Colon (tissue), 2 donors: Measurements from ENCODE around the gene TNFAIP8L1.
"Not testable (repeated sequence)": the region's sequence is repeated elsewhere in the genome, so short reads cannot be mapped to it uniquely, and the experiment has no call there.

Experiments used
- FAIRE-seq: peaks from 2 replicates; lab custom pipeline; 2012; peaks lifted over from hg19 to GRCh38; lab: Jason Lieb, UNC
- donor health status: control.
- donor health status: control.

TNFAIP8L1 gene

DNA sequence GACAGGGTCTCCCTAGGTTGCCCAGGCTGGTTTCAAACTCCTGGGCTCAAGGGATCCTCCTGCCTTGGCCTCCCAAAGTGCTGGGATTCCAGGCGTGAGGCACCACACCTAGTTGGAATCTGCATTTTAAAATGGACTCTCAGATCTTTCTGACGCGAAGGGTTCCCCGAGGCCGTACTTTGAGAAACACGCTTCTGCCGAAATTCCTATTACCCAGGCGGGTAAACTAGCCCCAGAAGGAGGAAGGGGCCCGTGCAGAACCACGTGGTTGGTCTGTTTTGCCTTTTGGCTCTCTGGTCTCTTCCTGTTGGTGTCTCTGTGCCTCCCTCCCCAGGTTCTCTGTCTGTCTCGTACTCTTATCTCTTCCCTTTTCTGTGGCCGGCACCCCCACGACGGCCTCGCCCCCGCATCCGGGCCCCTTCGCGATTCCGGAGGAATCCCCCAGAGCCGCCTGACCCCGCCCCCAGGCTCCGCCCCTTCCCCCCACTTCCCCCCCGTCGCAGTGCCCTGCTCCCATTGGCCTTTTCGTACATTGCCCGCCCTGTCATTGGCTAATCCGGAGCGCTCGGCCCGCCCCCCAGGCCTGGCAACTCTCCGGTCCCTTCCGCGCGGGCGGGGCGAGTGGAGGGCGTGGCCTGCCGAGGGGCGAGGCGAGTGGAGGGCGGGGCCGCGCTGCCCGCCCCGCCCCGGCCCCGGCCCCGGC, at the start of gene TNFAIP8L1:
Gene TNFAIP8L1 (plus strand): TSS at position 689 of the 703 bp plus-strand sequence. CDS start 12,354 bp downstream, outside the sequence.
- no peak for FAIRE-seq

DNA sequence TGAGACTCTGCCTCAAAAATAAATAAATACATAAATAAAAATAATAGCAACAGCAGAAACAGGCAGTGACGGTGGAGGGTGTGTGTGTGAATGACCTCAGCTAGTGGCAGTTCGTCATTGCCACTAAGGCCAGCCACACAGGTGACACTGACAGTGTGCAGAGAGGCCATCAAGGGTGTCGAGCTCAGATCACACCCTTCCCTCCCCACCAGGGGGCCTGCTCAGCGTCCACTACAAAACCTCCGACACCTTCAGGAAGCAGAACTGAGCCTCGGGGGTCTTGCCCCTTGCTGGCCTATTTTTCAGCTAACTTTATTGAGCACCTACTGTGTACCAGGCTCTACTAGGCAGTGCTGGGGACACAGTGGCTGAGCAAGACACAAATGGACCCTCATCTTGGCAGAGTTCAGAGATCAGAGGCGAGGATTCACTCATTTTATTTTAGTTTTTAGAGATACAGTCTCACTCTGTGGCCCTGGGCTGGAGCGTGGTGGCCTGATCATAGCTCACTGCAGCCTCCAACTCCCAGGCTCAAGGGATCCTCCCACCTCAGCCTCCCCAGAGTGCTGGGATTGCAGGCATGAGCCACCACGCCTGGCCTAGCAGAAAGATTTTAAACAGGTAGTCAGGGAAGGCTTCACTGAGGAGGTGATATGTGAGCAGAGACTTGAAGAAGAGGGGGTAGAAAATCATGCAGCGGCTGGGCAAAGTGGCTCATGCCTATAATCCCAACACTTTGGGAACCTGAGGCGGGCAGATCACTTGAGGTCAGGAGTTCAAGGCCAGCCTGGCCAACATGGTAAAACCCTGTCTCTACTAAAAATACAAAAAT, 49.5 kb upstream of the TNFAIP8L1 start:
- FAIRE-seq, result no peak

DNA sequence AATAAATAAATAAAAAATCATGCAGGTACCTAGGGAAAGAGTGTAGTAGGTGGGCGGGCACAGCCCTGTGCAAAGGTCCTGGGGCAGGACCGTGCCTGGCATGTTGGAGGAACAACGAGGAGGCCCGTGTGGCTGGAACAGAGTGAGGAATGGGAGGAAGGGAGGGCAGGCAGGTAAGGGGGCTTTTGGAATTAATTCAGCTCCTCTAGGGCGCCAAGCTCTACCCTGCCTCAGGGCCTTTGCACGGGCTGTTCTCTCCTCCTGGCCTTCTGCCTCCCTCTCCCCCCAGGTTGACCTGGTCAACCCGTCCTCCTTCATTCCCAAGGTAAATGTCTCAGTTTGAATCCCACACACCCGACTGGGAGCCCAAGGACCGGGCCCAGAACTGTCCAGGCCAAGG, 48.8 kb upstream of the TNFAIP8L1 start:
- FAIRE-seq, result no peak

DNA sequence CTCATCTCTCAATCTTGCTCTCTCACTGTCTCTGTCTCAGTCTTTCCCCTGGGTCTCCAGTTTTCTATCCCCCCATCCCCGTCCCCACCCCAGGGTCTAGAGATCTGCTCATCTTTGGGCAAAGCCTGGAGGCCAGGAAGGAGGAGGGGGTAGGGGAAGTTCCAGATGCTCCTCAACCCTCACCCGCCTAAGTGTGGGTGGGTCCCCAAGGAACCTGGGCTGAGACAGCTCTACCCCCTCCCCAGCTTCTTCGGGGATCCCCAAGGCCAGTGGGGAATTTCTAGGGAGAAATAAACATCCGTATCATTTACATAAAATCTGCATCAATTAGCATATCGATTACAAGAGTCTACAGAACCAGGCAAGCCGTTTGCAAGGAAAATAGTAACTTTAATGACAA, 48.0 kb upstream of the TNFAIP8L1 start:
- no peak for FAIRE-seq

DNA sequence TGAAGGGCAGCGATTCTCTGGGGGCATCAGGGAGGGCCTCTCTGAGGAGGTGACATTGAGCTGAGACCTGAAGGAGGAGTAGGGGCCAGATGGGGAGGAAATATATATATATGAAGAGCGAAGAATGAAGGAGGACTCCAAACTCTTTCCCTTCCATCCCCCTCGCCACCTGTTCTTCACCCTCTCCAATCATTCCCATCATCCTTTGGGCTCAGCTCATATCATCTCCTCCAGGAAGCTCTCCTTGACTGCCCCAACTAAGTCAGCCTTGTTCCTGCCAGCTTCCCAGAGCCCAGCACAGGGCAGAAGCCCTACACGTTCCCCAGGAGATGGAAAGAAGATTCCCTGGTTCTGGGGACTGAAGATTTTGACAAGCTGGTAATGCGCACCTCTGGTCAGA, 46.9 kb upstream of the TNFAIP8L1 start:
- FAIRE-seq, result no peak

DNA sequence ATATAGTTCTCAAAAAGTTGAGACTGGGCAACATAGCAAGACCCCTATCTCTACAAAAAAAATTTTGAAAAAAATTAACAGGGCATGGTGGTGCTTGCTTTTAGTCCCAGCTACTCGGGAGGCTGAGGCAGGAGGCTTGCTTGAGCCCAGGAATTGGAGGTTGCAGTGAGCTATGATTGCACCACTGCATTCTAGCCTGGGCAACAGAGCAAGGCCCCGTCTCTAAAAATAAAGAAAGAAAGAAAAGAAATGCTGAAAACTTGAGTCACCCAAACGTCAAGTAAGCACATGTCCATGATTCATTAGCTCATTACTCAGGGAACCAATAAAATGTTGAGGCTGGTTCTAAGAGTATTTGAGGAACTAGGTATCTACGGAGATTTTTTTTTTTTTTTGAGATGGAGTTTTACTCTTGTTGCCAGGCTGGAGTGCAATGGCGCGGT, 45.9 kb upstream of the TNFAIP8L1 start:
- no peak for FAIRE-seq

DNA sequence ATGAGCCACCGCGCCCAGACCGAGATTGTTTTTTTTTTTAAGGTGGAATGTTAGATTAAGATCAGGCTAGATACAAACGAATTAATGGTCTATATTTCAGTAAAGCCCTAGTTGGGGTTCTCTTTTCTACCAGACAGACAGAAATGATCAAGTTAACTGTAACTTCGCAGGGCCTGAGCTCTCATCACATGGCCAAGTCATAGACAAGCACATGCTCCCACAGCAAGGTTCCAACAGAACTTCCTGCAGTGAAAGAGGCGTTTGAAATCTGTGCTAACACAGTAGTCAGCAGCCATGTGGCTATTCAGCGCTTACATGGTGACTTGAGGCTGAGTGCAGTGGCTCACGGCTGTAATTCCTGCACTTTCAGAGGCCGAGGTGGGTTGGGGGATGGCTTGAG, 45.1 kb upstream of the TNFAIP8L1 start:
- FAIRE-seq, result no peak

DNA sequence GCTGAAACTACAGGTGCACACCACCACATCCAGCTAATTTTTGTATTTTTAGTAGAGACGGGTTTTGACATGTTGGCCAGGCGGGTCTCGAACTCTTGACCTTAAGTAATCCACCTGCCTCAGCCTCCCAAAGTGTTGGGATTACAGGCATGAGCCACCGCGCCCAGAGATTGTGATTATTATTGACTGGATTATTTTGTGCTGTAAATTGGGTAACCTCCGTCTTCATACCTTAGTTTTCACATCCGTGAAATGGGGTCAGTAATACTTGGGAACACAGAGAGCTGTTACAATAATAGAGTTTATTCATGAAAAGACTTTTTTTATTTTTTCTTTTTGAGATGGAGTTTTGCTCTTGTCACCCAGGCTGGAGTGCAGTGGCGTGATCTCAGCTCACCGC, 44.2 kb upstream of the TNFAIP8L1 start:
- FAIRE-seq, result not testable (repeated sequence)

DNA sequence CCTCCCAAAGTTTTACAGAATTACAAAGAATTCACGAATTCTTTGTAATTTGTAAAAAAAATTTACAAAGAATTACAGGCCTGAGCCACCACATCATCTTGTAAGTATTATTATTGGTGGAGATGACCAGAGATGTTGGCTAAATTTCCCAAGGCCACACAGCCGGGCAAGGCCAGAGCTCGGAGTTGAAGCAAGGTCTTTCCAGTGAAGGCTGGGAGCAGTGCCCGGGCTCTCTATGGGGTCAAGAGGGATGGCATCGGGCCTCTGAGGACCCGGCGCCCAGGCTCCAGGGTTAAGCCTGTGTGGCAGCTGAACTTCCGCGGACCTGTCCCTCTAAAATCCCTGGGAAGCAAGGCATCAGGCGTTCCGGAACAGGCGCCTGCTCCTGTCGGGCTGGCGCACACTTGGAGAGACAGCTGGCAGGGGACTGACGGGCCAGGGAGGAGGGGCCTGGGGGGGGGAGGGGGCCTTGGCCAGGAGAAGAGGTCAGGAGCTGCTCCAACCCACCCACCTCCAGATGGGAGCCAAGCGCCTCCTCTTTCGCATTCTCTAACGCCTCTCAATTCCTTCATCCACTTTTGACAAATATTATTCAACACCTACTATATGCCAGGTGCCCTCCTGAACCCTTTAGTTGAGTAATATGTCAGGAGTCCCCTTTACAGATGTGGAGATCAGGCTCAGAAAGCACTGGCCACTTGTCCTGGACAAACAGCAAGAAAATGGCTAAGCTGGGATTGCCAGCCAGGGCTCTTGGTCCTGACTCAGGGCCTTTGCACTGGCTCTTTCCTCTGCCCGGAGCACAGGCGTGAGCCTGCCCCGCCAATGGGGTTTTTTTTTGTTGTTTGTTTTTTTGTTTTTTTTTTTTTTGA, 43.0 kb upstream of the TNFAIP8L1 start:
- no peak for FAIRE-seq

DNA sequence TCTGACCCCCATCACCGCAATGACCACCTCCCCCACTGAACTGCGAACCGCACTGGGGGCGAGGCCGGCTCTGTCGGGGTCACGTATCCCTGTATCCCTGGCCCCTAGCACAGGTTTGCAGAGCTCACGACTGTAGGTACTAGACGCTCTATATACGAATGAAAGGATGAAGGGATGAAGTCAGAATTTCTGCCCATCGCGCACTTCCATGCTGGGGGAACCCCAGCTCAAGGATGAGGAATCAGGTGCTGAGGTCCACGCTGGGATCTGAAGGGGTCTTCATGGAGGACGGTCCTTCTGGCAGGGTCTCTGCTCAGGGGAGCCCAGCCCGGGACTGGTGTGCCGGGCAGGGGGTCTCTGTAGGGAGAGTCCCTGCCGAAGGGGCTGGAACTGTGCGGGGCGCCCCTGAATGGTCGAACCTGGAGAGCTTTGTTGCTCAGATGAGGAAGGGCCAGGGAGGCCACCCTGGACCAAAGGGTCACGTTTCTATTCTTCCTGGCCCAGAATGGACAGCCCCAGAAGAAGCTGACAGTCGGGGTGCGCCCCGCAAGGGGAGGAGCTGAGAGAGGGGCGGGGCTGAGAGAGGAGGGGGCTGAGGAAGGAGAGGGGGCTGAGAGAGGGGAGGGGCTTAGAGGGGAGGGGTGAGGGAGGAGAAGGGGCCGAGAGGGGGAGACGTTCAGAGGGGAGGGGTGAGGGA, 41.9 kb upstream of the TNFAIP8L1 start:
- FAIRE-seq, result no peak

DNA sequence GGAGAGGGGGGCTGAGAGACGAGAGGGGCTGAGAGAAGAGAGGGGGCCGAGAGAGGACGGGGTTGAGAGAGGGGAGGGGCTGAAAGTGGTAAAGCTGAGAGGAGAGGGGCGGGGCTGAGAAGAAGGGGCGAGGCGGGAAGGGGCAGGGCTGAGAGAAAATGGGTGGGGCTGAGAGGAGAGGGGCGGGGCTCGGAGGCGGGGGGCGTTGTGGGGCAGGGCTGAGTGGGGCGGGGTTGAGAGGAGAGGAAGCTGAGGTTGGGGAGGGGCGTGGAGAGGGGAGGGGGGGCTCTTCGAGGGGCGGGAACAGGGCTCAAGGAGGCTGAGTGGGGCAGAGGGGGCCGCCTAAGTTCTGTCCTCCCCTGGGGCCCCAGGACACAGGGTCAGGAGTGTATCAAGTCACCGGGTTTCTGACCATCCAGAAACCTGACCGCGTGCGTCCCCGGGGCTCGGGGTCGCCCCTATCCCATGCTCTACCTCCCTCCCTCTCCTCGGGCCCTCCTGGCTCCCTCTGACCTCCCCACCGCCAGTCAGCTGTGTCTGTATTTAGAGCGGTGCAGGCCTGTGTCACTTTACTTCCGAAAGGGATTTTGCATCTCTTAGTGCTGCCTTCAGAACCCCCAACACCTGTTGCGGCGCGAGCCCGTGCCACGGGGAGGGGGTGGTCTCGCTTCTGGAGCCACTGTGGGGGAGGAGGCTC, 41.2 kb upstream of the TNFAIP8L1 start:
- no peak for FAIRE-seq

DNA sequence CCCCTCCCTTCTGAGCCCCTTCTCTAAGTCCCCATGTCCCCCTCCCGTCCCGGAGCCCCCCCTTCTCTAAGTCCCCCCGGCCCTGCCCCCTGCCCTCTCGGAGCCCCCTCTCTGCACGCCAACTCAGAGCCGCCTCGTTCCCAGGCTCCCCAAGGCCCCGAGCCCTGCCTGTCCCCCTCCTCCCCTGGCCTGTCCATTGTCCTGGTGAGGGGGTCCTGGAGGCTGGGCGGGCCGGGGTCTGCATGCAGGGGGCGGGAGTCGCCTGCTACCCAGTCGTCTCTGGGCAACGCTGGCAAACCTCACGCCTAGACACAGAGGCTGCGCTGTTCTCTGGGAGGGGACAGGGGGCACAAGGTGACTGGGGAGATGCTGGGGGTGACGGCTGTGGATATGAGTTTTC, 40.6 kb upstream of the TNFAIP8L1 start:
- no peak for FAIRE-seq

DNA sequence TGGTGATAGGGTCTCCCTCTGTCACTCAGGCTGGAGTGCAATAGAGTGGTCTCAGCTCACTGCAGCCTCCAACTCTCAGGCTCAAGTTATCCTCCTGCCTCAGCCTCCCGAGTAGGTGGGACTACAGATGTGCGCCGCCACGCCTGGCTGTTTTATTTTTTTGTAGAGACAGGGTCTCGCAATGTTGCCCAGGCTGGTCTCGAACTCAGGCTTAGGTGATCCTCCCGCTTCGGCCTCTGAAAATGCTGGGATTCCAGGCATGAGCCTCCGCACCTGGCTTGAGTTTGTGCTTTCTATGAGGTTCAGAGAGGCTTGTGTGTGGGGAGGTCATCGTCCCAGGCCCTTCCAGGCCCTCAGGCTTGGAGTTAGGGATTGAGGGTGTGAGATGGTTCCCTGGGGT, 39.2 kb upstream of the TNFAIP8L1 start:
- no peak for FAIRE-seq

DNA sequence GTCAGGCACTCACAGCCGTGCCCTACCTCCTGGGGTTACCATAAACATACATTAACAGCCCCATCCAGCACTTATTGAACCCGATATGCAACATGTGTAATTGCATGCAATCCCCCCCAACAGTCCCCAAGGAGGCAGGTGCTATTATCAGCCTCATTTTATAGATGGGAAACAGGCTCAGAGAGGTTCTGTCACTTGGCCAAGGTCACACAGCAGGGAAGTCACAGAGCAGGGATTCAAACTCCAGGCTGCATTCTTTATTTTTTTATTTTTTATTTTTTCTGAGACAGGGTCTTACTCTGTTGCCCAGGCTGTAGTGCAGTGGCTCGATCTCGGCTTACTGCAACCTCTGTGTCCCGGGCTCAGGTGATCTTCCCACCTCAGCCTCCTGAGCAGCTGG, 38.4 kb upstream of the TNFAIP8L1 start:
- FAIRE-seq, result no peak

DNA sequence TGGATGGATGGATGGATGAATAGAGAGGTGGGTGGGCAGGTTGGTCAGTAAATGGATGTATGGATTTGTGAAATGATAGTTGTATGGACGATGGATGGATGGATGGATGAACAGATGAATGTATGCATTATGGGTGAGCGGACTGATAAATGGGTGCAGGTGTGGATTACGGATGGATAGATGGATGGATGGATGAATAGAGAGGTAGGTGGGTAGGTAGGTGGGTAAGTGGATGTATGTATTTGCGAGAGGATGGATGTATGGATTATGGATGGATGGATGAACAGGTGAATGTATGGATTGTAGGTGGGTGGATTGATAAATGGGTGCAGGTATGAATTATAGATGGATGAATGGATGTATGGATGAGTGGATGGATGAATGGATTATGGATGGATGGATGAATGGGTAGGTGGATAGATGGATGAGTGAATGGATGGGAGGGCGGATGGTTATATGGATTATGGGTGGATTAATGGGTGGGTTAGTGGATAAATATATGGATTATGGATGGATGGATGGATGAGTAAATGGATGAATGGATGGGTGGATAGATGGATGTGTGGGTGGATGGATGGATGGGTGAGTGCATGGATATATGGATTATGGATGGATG, 37.0 kb upstream of the TNFAIP8L1 start:
- FAIRE-seq, result no peak

DNA sequence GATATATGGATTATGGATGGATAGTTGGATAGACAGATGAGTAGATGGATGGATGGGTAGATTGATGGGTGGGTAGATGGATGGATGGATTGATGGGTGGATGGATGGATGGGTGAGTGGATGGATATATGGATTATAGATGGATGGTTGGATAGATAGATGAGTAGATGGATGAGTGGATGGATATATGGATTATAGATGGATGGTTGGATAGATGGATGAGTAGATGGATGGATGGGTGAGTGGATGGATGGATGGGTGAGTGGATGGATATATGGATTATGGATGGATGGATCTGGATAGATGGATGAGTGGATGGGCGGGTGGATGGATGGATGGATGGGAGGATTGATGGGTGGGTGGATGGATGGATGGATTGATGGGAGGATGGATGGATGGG, 36.4 kb upstream of the TNFAIP8L1 start:
- no peak for FAIRE-seq

DNA sequence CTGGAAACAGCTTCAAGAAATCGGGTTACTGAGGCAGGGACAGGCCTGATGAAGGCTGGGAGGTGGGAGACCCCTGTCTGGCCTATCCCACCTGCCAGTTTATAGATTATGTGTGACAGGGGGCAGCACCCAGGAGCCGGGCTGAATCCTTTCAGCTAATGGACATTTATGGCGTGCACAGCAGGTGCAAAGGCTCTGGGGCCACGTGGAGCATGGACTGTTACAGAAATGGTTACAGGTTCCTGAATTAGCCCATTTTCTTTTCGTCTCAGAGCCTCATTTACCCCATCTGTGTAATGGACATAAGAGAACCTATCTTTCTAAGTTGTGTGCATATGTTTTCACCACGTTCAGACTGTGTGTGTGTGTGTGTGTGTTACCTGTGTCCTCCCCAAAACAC, 34.4 kb upstream of the TNFAIP8L1 start:
- no peak for FAIRE-seq

DNA sequence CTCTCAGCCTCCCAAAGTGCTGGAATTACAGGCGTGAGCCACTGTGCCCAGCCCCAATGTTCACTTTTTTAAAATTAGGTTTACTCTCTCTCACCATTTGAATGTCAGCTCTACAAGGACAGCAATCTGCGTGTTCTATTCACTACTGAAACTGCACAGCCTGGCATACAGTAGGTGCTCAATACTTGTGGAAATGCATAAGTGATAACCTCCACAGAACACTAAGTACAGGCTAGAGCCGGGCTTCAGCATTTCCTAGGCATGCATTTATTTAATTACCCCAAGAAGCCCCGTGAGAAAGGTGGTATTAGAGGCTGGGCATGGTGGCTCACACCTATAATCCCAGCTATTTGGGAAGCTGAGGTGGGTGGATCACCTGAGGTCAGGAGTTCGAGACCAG, 33.1 kb upstream of the TNFAIP8L1 start:
- FAIRE-seq, result no peak

DNA sequence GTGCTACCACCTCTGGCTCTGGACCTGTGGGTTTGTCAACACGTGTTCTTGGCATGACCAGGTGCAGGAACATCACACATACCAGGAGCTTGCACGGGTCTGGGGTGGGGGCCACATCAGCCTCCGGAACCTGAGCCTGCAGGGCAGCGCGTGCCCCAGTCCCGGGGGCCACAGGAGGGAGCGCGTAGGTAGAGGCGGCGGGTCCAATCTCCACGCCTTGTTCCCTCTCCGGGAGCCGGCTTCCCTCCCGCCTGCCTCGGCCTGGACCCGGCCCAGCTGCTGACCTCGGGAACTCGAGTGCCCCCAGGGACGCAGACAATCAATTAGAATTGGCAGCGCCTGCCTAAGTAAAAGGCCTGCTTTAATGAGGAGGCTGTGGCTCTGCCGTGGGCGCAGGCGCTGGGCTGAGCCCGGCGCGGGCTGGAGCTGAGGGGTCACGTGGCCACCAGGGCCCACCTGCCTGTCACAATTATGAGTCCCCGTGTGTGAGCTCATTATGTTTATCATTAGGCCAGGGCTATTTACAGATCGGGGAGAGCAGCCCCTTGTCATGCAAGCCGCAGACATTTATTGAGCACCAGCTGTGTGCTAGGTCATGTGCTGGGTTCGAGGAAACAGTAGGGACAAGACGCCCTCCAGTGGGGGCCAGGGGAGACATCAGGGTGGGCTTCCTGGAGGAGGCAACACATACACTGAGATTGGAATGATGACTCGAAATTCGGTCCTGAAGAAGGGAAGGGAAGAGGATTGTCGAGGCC, 32.2 kb upstream of the TNFAIP8L1 start:
- FAIRE-seq, result no peak

DNA sequence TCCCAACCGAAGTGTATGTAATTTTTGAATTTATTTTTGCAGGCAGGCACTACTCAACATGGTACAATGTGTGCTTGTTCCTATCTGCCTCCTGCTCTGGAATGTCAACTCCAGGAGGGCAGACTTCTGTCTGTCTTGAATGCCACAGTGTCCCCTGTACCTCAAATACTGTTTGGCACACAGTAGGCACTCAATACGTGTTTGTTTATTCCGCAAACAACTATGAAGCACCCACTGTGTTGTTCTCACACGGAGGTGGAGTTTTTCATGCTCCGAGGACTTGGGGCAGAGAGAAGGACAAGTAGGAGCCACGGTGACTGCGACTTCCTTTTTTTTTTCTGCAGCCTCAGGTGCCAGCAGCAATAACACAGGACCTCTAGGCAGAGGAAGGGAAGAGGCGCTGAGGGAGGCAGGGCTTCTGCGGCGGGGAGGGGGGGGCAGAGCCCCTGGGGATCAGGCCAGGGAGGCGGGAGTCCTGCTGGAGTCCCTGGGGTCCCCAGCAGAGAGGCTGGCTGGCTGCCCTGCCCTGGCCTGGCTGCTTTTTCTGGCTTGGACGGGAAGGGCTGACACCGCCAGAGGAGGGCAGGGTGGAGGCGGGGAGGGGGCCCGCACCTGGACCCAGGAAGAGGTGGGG, 29.3 kb upstream of the TNFAIP8L1 start:
- FAIRE-seq, result no peak
